K562 (cell line): ENCODE measurements around the gene ARRB2. TPM values are rescaled to one million over a fixed set of nuclear protein-coding genes. Genes with fewer than 3 reads are reported as not detected.

ENCODE experiments used
- ARID1B ChIP-seq: fragments of 450-650 bp; IDR thresholded peaks from 2 replicates; pipeline ENCODE4 v1.6.1; 2016; ENCODE audit warnings: antibody characterized with exemption, mild to moderate bottlenecking, inconsistent platforms
- BACH1 ChIP-seq: fragments of 200-800 bp; sonication (Bioruptor generic); IDR thresholded peaks from 2 replicates; pipeline ENCODE4 v1.6.1; 2016; ENCODE audit warnings: missing genetic modification characterization, missing compliant biosample characterization
- C11orf30 ChIP-seq: fragments of 450-650 bp; IDR thresholded peaks from 2 replicates; pipeline ENCODE4 v1.6.1; 2016; ENCODE audit warnings: low read depth, mild to moderate bottlenecking
- CEBPB ChIP-seq: fragments of 450-650 bp; IDR thresholded peaks from 2 replicates; pipeline ENCODE4 v1.6.1; 2016; ENCODE audit warnings: missing genetic modification characterization, missing compliant biosample characterization
- FIP1L1 ChIP-seq: fragments of 200-400 bp; formaldehyde crosslinking; IDR thresholded peaks from 2 replicates; pipeline ENCODE4 v1.6.1; 2018; ENCODE audit warnings: mild to moderate bottlenecking, low read depth, low read length; ENCODE audit not compliant: poor library complexity, severe bottlenecking
- GABPB1 ChIP-seq: sonication (generic); formaldehyde crosslinking; IDR thresholded peaks from 2 replicates; pipeline ENCODE4 v1.8.0; 2022; ENCODE audit warnings: mild to moderate bottlenecking, missing genetic modification reagents
- HEY1 ChIP-seq: fragments of 250-450 bp; sonication (Bioruptor Pico); IDR thresholded peaks from 2 replicates; pipeline ENCODE4 v1.5.0; 2020; ENCODE audit warnings: mild to moderate bottlenecking, moderate library complexity, borderline replicate concordance
- NBN ChIP-seq: fragments of 450-650 bp; IDR thresholded peaks from 2 replicates; pipeline ENCODE4 v1.6.1; 2016; ENCODE audit warnings: low read depth, mild to moderate bottlenecking
- NR2C1 ChIP-seq, 2 experiments: fragments of 450-650 bp; IDR thresholded peaks; 2 replicates each; pipeline ENCODE4 v1.6.1; 2017; ENCODE audit warnings: mild to moderate bottlenecking in 2 of 2, antibody characterized with exemption in 1 of 2, inconsistent platforms in 1 of 2, missing compliant biosample characterization in 1 of 2, missing genetic modification characterization in 1 of 2
- PRPF4 ChIP-seq: fragments of 200-400 bp; formaldehyde crosslinking; IDR thresholded peaks from one replicate; pipeline ENCODE4 v1.6.1; 2017; ENCODE audit warnings: low read length, low read depth, mild to moderate bottlenecking; ENCODE audit not compliant: insufficient read depth, poor library complexity, severe bottlenecking
- RBBP5 ChIP-seq: fragments of 200-600 bp; sonication (generic); IDR thresholded peaks from 2 replicates; pipeline ENCODE4 v1.6.1; 2012; ENCODE audit warnings: borderline replicate concordance, mild to moderate bottlenecking, low read length, control low read depth, inconsistent platforms; ENCODE audit not compliant: insufficient read depth, poor library complexity, severe bottlenecking
- TFAP4 ChIP-seq: sonication (generic); formaldehyde crosslinking; IDR thresholded peaks from 2 replicates; pipeline ENCODE4 v1.8.0; 2022; ENCODE audit warnings: missing genetic modification reagents, mild to moderate bottlenecking, moderate library complexity, borderline replicate concordance
- THAP7 ChIP-seq: fragments of 250-450 bp; sonication (Bioruptor Pico); IDR thresholded peaks from 2 replicates; pipeline ENCODE4 v1.5.0; 2021
- ZNF316 ChIP-seq: fragments of 450-650 bp; IDR thresholded peaks from 2 replicates; pipeline ENCODE4 v1.6.1; 2016
- ZNF431 ChIP-seq: sonication (generic); formaldehyde crosslinking; IDR thresholded peaks from 2 replicates; pipeline ENCODE4 v1.8.0; 2022; ENCODE audit warnings: mild to moderate bottlenecking, missing genetic modification reagents
- ZNF512 ChIP-seq: IDR thresholded peaks from 2 replicates; pipeline ENCODE4 v1.6.1; 2016; ENCODE audit warnings: missing genetic modification characterization, missing compliant biosample characterization
- ZNF57 ChIP-seq: fragments of 450-650 bp; formaldehyde crosslinking; IDR thresholded peaks from 2 replicates; pipeline ENCODE4 v1.4.0; 2020; ENCODE audit warnings: mild to moderate bottlenecking, moderate library complexity
- ZNF77 ChIP-seq: fragments of 250-450 bp; sonication (Bioruptor Pico); IDR thresholded peaks from 2 replicates; pipeline ENCODE4 v1.5.0; 2020
- ZSCAN32 ChIP-seq: fragments of 450-650 bp; formaldehyde crosslinking; IDR thresholded peaks from 2 replicates; pipeline ENCODE4 v1.4.0; 2020; ENCODE audit warnings: mild to moderate bottlenecking, moderate library complexity
- polyA plus RNA-seq, 8 experiments: library from polyadenylated mRNA; depleted of rRNA in 4 of 8; stranded (reverse) in 5 of 8; unstranded in 3 of 8; fragments of >200 nt; fragmentation: Nextera tagmentation in 2 of 8; fragmentation: Illumina TruSeq in 1 of 8; extraction: Ambion mirVana in 2 of 8; extraction: Trizol in 1 of 8; gene quantifications; 2 replicates each; pipeline versions ENCODE4 v1.2.1 to v1.2.3, GENCODE V29; 2011 to 2014; ENCODE audit warnings: inconsistent platforms in 1 of 8, missing spikeins in 1 of 8
- total RNA-seq, 7 experiments: library from RNA; depleted of rRNA in 6 of 7; stranded (reverse); fragments of >200 nt in 6 of 7; fragmentation: Illumina TruSeq in 2 of 7; extraction: Trizol in 2 of 7; gene quantifications; 2 replicates each; pipeline versions ENCODE4 v1.2.1 to v1.2.3, GENCODE V29; 2011 to 2021; ENCODE audit warnings: low replicate concordance in 1 of 7

Gene ARRB2
- total and polyA plus RNA-seq, 9 of the 15 experiments (the other 6 are each of a cell fraction or from before 2014, with no cell fraction given) = 0.79 to 15.3 (median 8.8) TPM

- TF ChIP-seq THAP7 = no peak
- TF ChIP-seq NR2C1 (IDR thresholded peaks at IDR 0.05) = peak; percentile 66
- TF ChIP-seq NR2C1 (tag; IDR thresholded peaks at IDR 0.05) = peak; percentile 59
- TF ChIP-seq FIP1L1 = no peak
- peak; percentile 49; the same call in 1 of the 2 replicates for TF ChIP-seq C11orf30
- TF ChIP-seq CEBPB = no peak
- TF ChIP-seq ZNF431 (CRISPR knock-in tag) = no peak
- TF ChIP-seq GABPB1 = no peak
- no peak for TF ChIP-seq HEY1 (CRISPR knock-in tag)
- TF ChIP-seq RBBP5 = no peak
- peak; percentile 78; the same call in 1 of the 2 replicates for TF ChIP-seq TFAP4 (CRISPR knock-in tag)
- TF ChIP-seq NBN = peak; percentile 62; the same call in 1 of the 2 replicates
- TF ChIP-seq ZNF512 = no peak
- TF ChIP-seq ZNF316 = peak; percentile 35; the same call in 1 of the 2 replicates
- no peak for TF ChIP-seq ZSCAN32 (CRISPR knock-in tag)
- TF ChIP-seq ARID1B = peak; percentile 89
- no peak for TF ChIP-seq ZNF57 (CRISPR knock-in tag)
- TF ChIP-seq PRPF4 = no peak
- TF ChIP-seq ZNF77 (CRISPR knock-in tag) = no peak
- no peak for TF ChIP-seq BACH1 (tag)
These were observed 11.0 kb downstream of the ARRB2 start (continued) for GRCh38 chr17:4721203-4722135.
